ENCODE data around the gene MAN1A1.

The MAN1A1 gene

DNA sequence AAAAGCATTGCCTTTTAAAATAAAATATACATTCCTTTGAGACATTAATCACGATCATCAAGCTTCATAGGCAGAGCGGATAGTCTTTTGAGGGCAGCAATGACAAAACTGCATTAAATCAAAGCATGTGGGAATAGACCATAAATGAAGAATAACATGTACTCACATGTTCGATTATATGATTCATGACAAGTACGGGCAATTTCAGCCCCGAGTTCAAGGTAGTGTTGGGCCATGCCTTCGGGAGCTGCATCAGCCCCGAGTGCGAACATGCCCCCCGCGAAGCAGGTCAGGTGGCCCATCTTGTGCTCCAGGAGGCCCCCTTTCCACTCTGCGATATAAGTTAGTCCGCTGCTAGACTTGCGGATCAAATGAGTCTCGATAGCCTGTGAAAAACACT lies 160.1 kb downstream of the MAN1A1 start:
- H3K4me1 ChIP-seq (ENCODE audit: insufficient read depth, low read length), result no peaks in the 10 kb centered on the region
- H2AFZ ChIP-seq (ENCODE audit: low read depth, low read length), result no peak overlapping the region
- H3K4me3 ChIP-seq (ENCODE audit: low read length), result no peak overlapping the region
- H3K36me3 ChIP-seq (ENCODE audit: insufficient read depth, low read length), result no peaks in the 10 kb centered on the region
- H3K27me3 ChIP-seq (ENCODE audit: insufficient read depth, low read length), result no peaks in the 10 kb centered on the region
- no peaks in the 10 kb centered on the region for H3K9me3 ChIP-seq (ENCODE audit: low read length)

DNA sequence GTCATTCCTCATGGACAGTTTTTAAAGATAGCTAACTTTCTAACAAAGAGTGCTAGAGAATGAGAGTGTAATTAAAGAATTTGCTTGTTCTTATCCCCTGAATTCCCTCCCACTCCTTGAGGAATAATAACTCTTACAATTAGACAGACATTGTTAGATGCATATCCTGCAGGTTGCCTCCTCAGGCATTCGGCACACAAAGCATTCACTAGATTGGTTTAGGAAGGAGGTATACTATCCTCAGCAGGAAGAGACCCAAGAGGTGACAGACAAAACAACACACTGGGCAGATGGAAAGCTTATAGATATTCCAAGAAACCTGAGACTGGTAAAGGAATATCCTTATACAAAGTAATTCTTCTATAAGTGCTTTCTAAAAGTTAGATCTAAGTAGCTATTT lies 162.0 kb downstream of the MAN1A1 start:
- Histone ChIP-seq H3K9me3 (ENCODE audit: low read length) (no peaks in the 10 kb centered on the region), H3K4me3 (ENCODE audit: low read length) (no peak overlapping the region), H3K4me1 (ENCODE audit: insufficient read depth, low read length) (no peaks in the 10 kb centered on the region), H2AFZ (ENCODE audit: low read depth, low read length) (no peak overlapping the region), H3K27me3 (ENCODE audit: insufficient read depth, low read length) (no peaks in the 10 kb centered on the region), H3K36me3 (ENCODE audit: insufficient read depth, low read length) (no peaks in the 10 kb centered on the region)

DNA sequence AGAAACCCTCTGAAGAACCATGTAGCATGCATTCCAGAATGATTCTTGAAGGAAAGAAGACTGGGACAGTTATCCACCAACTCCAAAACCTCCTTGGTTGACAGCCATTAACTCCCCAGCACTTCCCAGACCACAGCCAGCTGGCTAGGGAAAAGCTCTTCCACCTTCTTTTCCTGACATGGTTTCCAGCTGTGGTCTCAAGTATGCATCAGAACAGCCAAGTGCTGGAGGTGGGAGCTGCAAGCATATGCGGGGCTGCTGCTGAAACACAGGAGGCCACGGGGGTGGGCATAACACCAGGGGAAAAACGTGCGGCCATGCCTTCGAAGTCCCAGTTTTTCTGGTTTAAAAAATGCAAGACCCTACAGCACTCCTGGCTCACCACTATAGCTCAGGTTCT lies 163.1 kb downstream of the MAN1A1 start:
- no peaks in the 10 kb centered on the region for H3K4me1 ChIP-seq (ENCODE audit: insufficient read depth, low read length)
- no peaks in the 10 kb centered on the region for H3K9me3 ChIP-seq (ENCODE audit: low read length)
- H3K4me3 ChIP-seq (ENCODE audit: low read length), result no peak overlapping the region
- no peaks in the 10 kb centered on the region for H3K36me3 ChIP-seq (ENCODE audit: insufficient read depth, low read length)
- H2AFZ ChIP-seq (ENCODE audit: low read depth, low read length), result no peak overlapping the region
- H3K27me3 ChIP-seq (ENCODE audit: insufficient read depth, low read length), result no peaks in the 10 kb centered on the region

GRCh38 chr6:119184008-119184648 lies 165.4 kb downstream of the MAN1A1 start:
- Histone ChIP-seq H3K4me1 (ENCODE audit: insufficient read depth, low read length) (peaks cover 5% of the 10 kb centered on the region), H3K36me3 (ENCODE audit: insufficient read depth, low read length) (no peaks in the 10 kb centered on the region), H3K9me3 (ENCODE audit: low read length) (no peaks in the 10 kb centered on the region), H3K27me3 (ENCODE audit: insufficient read depth, low read length) (no peaks in the 10 kb centered on the region), H2AFZ (ENCODE audit: low read depth, low read length) (no peak overlapping the region), H3K4me3 (ENCODE audit: low read length) (no peak overlapping the region)

GRCh38 chr6:119183457-119183856 lies 166.1 kb downstream of the MAN1A1 start:
- Histone ChIP-seq H3K36me3 (ENCODE audit: insufficient read depth, low read length) (no peaks in the 10 kb centered on the region), H3K4me3 (ENCODE audit: low read length) (no peak overlapping the region), H3K9me3 (ENCODE audit: low read length) (no peaks in the 10 kb centered on the region), H2AFZ (ENCODE audit: low read depth, low read length) (no peak overlapping the region), H3K4me1 (ENCODE audit: insufficient read depth, low read length) (peaks cover 9% of the 10 kb centered on the region), H3K27me3 (ENCODE audit: insufficient read depth, low read length) (no peaks in the 10 kb centered on the region)

GRCh38 chr6:119182875-119183274 lies 166.7 kb downstream of the MAN1A1 start:
- no peaks in the 10 kb centered on the region for H3K27me3 ChIP-seq (ENCODE audit: insufficient read depth, low read length)
- H2AFZ ChIP-seq (ENCODE audit: low read depth, low read length), result no peak overlapping the region
- H3K4me3 ChIP-seq (ENCODE audit: low read length), result no peak overlapping the region
- H3K9me3 ChIP-seq (ENCODE audit: low read length), result no peaks in the 10 kb centered on the region
- H3K4me1 ChIP-seq (ENCODE audit: insufficient read depth, low read length), result peaks cover 9% of the 10 kb centered on the region
- H3K36me3 ChIP-seq (ENCODE audit: insufficient read depth, low read length), result no peaks in the 10 kb centered on the region

- Histone ChIP-seq H3K4me1 (ENCODE audit: insufficient read depth, low read length) (peaks cover 9% of the 10 kb centered on the region), H3K27me3 (ENCODE audit: insufficient read depth, low read length) (no peaks in the 10 kb centered on the region), H3K9me3 (ENCODE audit: low read length) (no peaks in the 10 kb centered on the region), H3K36me3 (ENCODE audit: insufficient read depth, low read length) (no peaks in the 10 kb centered on the region), H3K4me3 (ENCODE audit: low read length) (no peak overlapping the region), H2AFZ (ENCODE audit: low read depth, low read length) (no peak overlapping the region)
Observed at GRCh38 chr6:119182216-119182803, 167.3 kb downstream of the MAN1A1 start.

GRCh38 chr6:119181046-119181445 lies 168.5 kb downstream of the MAN1A1 start:
- H3K4me1 ChIP-seq (ENCODE audit: insufficient read depth, low read length), result peaks cover 9% of the 10 kb centered on the region
- H3K4me3 ChIP-seq (ENCODE audit: low read length), result no peak overlapping the region
- no peaks in the 10 kb centered on the region for H3K36me3 ChIP-seq (ENCODE audit: insufficient read depth, low read length)
- no peaks in the 10 kb centered on the region for H3K27me3 ChIP-seq (ENCODE audit: insufficient read depth, low read length)
- H3K9me3 ChIP-seq (ENCODE audit: low read length), result no peaks in the 10 kb centered on the region
- H2AFZ ChIP-seq (ENCODE audit: low read depth, low read length), result no peak overlapping the region

GRCh38 chr6:119179842-119180241 lies 169.7 kb downstream of the MAN1A1 start:
- H3K4me3 ChIP-seq (ENCODE audit: low read length), result no peak overlapping the region
- no peak overlapping the region for H2AFZ ChIP-seq (ENCODE audit: low read depth, low read length)
- H3K4me1 ChIP-seq (ENCODE audit: insufficient read depth, low read length), result peaks cover 9% of the 10 kb centered on the region
- H3K9me3 ChIP-seq (ENCODE audit: low read length), result no peaks in the 10 kb centered on the region
- H3K27me3 ChIP-seq (ENCODE audit: insufficient read depth, low read length), result no peaks in the 10 kb centered on the region
- no peaks in the 10 kb centered on the region for H3K36me3 ChIP-seq (ENCODE audit: insufficient read depth, low read length)

DNA sequence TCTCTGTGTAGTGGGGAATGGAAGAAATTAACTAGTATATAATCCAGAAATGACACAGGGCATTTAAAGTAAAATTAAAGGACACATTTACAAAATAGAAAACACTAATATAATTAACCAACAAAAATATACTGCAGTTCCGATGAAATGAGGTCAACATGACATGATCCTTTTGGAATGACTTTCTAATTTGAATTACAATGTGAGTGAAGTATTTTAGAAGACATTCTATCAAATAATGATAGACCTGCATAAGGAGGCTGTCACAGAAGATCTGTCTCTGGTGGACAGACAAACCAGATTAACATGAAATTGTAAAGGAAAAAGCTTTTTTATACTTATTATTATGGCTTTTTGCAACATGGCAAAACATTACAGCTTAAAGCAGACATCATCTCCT lies 170.5 kb downstream of the MAN1A1 start:
- Histone ChIP-seq H3K36me3 (ENCODE audit: insufficient read depth, low read length) (no peaks in the 10 kb centered on the region), H2AFZ (ENCODE audit: low read depth, low read length) (no peak overlapping the region), H3K4me3 (ENCODE audit: low read length) (no peak overlapping the region), H3K9me3 (ENCODE audit: low read length) (no peaks in the 10 kb centered on the region), H3K4me1 (ENCODE audit: insufficient read depth, low read length) (peaks cover 9% of the 10 kb centered on the region), H3K27me3 (ENCODE audit: insufficient read depth, low read length) (no peaks in the 10 kb centered on the region)

DNA sequence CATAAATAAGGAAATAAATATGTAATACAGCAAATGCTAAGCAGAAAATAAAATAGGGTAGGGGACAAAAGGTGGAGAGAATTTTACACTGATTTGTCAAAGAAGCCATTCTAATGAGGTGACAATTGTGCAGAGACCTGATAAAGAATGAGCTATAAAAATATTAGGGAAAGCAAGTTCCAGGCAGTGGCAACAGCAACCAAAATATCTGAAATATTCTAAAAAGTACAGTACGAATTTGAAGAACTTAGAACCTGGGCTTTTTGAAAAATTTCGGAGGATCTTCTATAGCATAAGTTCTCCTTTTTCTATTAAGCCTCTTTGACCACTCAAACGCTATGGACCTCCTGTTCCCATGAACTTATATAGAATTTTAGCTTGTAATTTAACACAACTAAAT lies 173.1 kb downstream of the MAN1A1 start:
- Histone ChIP-seq H2AFZ (ENCODE audit: low read depth, low read length) (no peak overlapping the region), H3K27me3 (ENCODE audit: insufficient read depth, low read length) (no peaks in the 10 kb centered on the region), H3K4me1 (ENCODE audit: insufficient read depth, low read length) (peaks cover 9% of the 10 kb centered on the region), H3K9me3 (ENCODE audit: low read length) (no peaks in the 10 kb centered on the region), H3K4me3 (ENCODE audit: low read length) (no peak overlapping the region), H3K36me3 (ENCODE audit: insufficient read depth, low read length) (no peaks in the 10 kb centered on the region)

DNA sequence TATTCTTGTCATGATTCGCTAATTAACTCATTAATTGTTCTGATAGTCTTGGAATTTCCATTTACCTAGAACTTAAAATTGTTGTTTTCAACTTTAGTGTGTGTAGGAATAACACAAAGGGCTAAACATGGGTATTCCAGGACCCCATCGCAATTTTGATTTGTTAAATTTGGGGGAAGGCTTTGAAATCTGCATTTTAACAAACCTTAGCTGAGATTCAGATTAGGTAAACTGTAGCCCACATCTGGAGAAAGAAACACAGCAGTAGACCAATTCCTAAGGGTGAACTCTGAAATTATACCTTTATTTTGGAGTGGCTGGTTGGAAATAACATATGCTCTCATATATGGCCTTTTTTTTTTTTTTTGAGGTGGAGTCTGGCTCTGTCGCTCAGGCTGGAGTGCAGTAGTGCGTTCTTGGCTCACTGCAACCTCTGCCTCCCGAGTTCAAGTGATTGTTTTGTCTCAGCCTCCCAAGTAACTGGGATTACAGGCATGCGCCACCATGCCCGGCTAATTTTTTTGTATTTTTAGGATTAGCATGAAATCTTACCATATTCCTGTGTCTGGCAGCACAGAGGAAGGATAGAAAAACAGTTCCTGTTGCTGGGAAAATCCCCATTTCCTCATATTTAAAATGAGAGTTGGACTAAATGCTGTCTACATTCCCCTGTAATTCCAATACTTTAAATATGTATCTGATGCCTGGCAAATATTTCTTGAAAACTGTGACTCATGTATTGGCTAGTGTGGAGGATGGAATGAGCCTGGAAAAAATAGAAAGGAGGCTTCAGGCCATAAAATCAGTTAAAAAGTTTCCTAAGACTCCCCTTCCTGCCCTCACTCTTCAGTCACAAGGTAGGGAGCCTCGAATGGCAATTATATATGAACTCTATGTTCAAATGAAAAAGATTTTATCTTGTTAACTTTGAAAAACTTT lies 174.4 kb downstream of the MAN1A1 start:
- Histone ChIP-seq H3K4me1 (ENCODE audit: insufficient read depth, low read length) (peaks cover 9% of the 10 kb centered on the region), H2AFZ (ENCODE audit: low read depth, low read length) (no peak overlapping the region), H3K36me3 (ENCODE audit: insufficient read depth, low read length) (no peaks in the 10 kb centered on the region), H3K27me3 (ENCODE audit: insufficient read depth, low read length) (no peaks in the 10 kb centered on the region), H3K9me3 (ENCODE audit: low read length) (no peaks in the 10 kb centered on the region), H3K4me3 (ENCODE audit: low read length) (no peak overlapping the region)

DNA sequence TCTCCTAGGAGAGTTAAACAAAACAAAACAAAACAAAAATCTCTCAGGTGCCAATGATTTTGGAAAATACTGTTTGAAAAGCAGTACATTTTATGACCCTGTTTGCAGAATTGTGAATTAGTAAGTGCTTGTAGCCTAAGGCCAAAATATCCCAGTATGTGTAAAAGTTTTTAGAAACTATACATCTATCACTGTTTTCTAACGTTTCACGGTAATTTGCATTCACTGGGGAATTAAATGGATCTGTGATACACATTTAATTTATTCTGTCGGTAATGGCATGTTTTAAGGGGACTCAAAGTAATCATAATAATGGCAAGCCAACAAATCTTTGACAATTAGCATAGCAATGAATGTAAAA lies 175.5 kb downstream of the MAN1A1 start:
- Histone ChIP-seq H3K4me3 (ENCODE audit: low read length) (no peak overlapping the region), H3K4me1 (ENCODE audit: insufficient read depth, low read length) (peaks cover 3% of the 10 kb centered on the region)

More for the DNA sequence above, 175.5 kb downstream of the MAN1A1 start:
- no peaks in the 10 kb centered on the region for H3K36me3 ChIP-seq (ENCODE audit: insufficient read depth, low read length)
- no peaks in the 10 kb centered on the region for H3K27me3 ChIP-seq (ENCODE audit: insufficient read depth, low read length)
- no peak overlapping the region for H2AFZ ChIP-seq (ENCODE audit: low read depth, low read length)
- H3K9me3 ChIP-seq (ENCODE audit: low read length), result no peaks in the 10 kb centered on the region

Measured in neuron (in vitro differentiated cells).